ENCODE results near the gene VPS37D.
"Not testable (repeated sequence)": the region's sequence is repeated elsewhere in the genome, so short reads cannot be mapped to it uniquely, and the experiment has no call there.

VPS37D gene

GRCh38 chr7:73667344-73668102, at the start of gene VPS37D:
Gene VPS37D, plus strand, starts transcription at chr7:73667831. Its CDS starts 128 bp downstream, at chr7:73667959.
- peak; percentile 80 for DNase-seq

GRCh38 chr7:73618538-73618937, 49.1 kb upstream of the VPS37D start:
- DNase-seq, result peak; percentile 63

GRCh38 chr7:73619394-73619793, 48.2 kb upstream of the VPS37D start:
- not testable (repeated sequence) for DNase-seq

GRCh38 chr7:73621168-73622063, 46.2 kb upstream of the VPS37D start:
- DNase-seq, result no peak

GRCh38 chr7:73622527-73622908, 45.1 kb upstream of the VPS37D start:
- DNase-seq, result no peak

GRCh38 chr7:73622909-73623797, 44.5 kb upstream of the VPS37D start:
- no peak for DNase-seq

- DNase-seq, result peak; percentile 61
Measured at GRCh38 chr7:73623798-73624668, 43.6 kb upstream of the VPS37D start, which contains the start of gene MLXIPL. Gene MLXIPL, minus strand, starts transcription at chr7:73624522. Its CDS starts 30 bp downstream, at chr7:73624492.

- DNase-seq, result no peak
Measured at GRCh38 chr7:73624669-73625001, 43.0 kb upstream of the VPS37D start.

GRCh38 chr7:73625276-73625675, 42.4 kb upstream of the VPS37D start:
- DNase-seq, result no peak

GRCh38 chr7:73626814-73627213, 40.8 kb upstream of the VPS37D start:
- peak; percentile 82 for DNase-seq

- DNase-seq, result no peak
Measured at GRCh38 chr7:73628504-73628903, 39.1 kb upstream of the VPS37D start.

GRCh38 chr7:73631558-73631957, 36.1 kb upstream of the VPS37D start:
- no peak for DNase-seq

- no peak for DNase-seq
Measured at GRCh38 chr7:73633323-73633722, 34.3 kb upstream of the VPS37D start.

GRCh38 chr7:73633844-73634243, 33.8 kb upstream of the VPS37D start:
- DNase-seq, result no peak

- DNase-seq, result no peak
Measured at GRCh38 chr7:73635428-73636200, 32.0 kb upstream of the VPS37D start.

- no peak for DNase-seq
Measured at GRCh38 chr7:73638911-73639310, 28.7 kb upstream of the VPS37D start.

- no peak for DNase-seq
Measured at GRCh38 chr7:73642834-73643233, 24.8 kb upstream of the VPS37D start.

GRCh38 chr7:73644688-73645286, 22.8 kb upstream of the VPS37D start:
- no peak for DNase-seq

- no peak for DNase-seq
Measured at GRCh38 chr7:73645643-73646174, 21.9 kb upstream of the VPS37D start.

All from NCI-H1694 (cell line).